ENCODE results near the gene FRMD1. TPM values are rescaled to one million over a fixed set of nuclear protein-coding genes. Genes with fewer than 3 reads are reported as not detected.

The FRMD1 gene
- total RNA-seq, 1 experiment from 2014 or later = not detected

- no TSS peak for BruUV-seq (replicated peaks)
- no peak for TF ChIP-seq CTCF (conservative IDR thresholded peaks at IDR 0.05)
- Histone ChIP-seq H3K27me3 (ENCODE audit: insufficient read depth, low read depth) (peaks cover 95% of the 10 kb centered on the region), H3K79me2 (ENCODE audit: low read depth) (no peaks in the 10 kb centered on the region), H3F3A (ENCODE audit: insufficient read depth, low read depth) (no peaks in the 10 kb centered on the region), H2AFZ (no peak overlapping the region), H3K36me3 (ENCODE audit: low read depth) (no peaks in the 10 kb centered on the region), H3K4me3 (no peak overlapping the region), H3K27ac (no peak overlapping the region), H3K4me2 (no peak overlapping the region), H4K20me1 (ENCODE audit: insufficient read depth) (no peaks in the 10 kb centered on the region), H3K4me1 (replicated peaks; ENCODE audit: insufficient read depth) (no peaks in the 10 kb centered on the region), H3K9me2 (ENCODE audit: insufficient read depth) (no peaks in the 10 kb centered on the region), H3K9me3 (ENCODE audit: insufficient read depth, low read depth) (no peaks in the 10 kb centered on the region)
- intact Hi-C loops (cut with micrococcal nuclease; ENCODE audit: unreplicated experiment) = no loop called here
- ChIA-PET POLR2A (ENCODE audit: unreplicated experiment) (no interaction called here), CTCF (no interaction called here)
- no peak for DNase-seq
These were observed 34.2 kb upstream of the FRMD1 start for GRCh38 chr6:168113226-168113625.

GRCh38 chr6:168111911-168112310, 32.9 kb upstream of the FRMD1 start:
- Histone ChIP-seq H3K9me3 (ENCODE audit: insufficient read depth, low read depth) (no peaks in the 10 kb centered on the region), H4K20me1 (ENCODE audit: insufficient read depth) (no peaks in the 10 kb centered on the region), H3K79me2 (ENCODE audit: low read depth) (no peaks in the 10 kb centered on the region), H3K27me3 (ENCODE audit: insufficient read depth, low read depth) (peaks cover 95% of the 10 kb centered on the region), H3K4me2 (no peak overlapping the region), H2AFZ (no peak overlapping the region), H3K9me2 (ENCODE audit: insufficient read depth) (no peaks in the 10 kb centered on the region), H3K36me3 (ENCODE audit: low read depth) (no peaks in the 10 kb centered on the region), H3F3A (ENCODE audit: insufficient read depth, low read depth) (no peaks in the 10 kb centered on the region), H3K4me3 (no peak overlapping the region), H3K27ac (no peak overlapping the region), H3K4me1 (replicated peaks; ENCODE audit: insufficient read depth) (no peaks in the 10 kb centered on the region)
- intact Hi-C loops (cut with micrococcal nuclease; ENCODE audit: unreplicated experiment) = no loop called here
- no TSS peak for BruUV-seq (replicated peaks)
- no peak for DNase-seq
- TF ChIP-seq EZH2 (IDR thresholded peaks at IDR 0.05; ENCODE audit: low read depth) (no peak), CTCF (conservative IDR thresholded peaks at IDR 0.05) (no peak)
- POLR2A ChIA-PET (ENCODE audit: unreplicated experiment) = no interaction called here
- CTCF ChIA-PET = no interaction called here

GRCh38 chr6:168110437-168110836, 31.4 kb upstream of the FRMD1 start:
- Histone ChIP-seq H3K79me2 (ENCODE audit: low read depth) (no peaks in the 10 kb centered on the region), H3K9me2 (ENCODE audit: insufficient read depth) (no peaks in the 10 kb centered on the region)
- TF ChIP-seq EZH2 (IDR thresholded peaks at IDR 0.05; ENCODE audit: low read depth) = no peak
- no peak for TF ChIP-seq CTCF (conservative IDR thresholded peaks at IDR 0.05)

More at GRCh38 chr6:168110437-168110836, 31.4 kb upstream of the FRMD1 start:
- peaks cover 94% of the 10 kb centered on the region for H3K27me3 ChIP-seq (ENCODE audit: insufficient read depth, low read depth)
- no TSS peak for BruUV-seq (replicated peaks)
- H3K27ac ChIP-seq = no peak overlapping the region
- H3K36me3 ChIP-seq (ENCODE audit: low read depth) = no peaks in the 10 kb centered on the region
- no peak overlapping the region for H2AFZ ChIP-seq
- intact Hi-C loops (cut with micrococcal nuclease; ENCODE audit: unreplicated experiment) = no loop called here
- H3K4me3 ChIP-seq = no peak overlapping the region
- no peaks in the 10 kb centered on the region for H4K20me1 ChIP-seq (ENCODE audit: insufficient read depth)
- no peak for DNase-seq
- H3K4me2 ChIP-seq = no peak overlapping the region
- no peaks in the 10 kb centered on the region for H3F3A ChIP-seq (ENCODE audit: insufficient read depth, low read depth)
- no peaks in the 10 kb centered on the region for H3K9me3 ChIP-seq (ENCODE audit: insufficient read depth, low read depth)
- no peaks in the 10 kb centered on the region for H3K4me1 ChIP-seq (replicated peaks; ENCODE audit: insufficient read depth)
- CTCF ChIA-PET = no interaction called here
- POLR2A ChIA-PET (ENCODE audit: unreplicated experiment) = no interaction called here

All from PC-9 (cell line).